ENCODE results near the gene MRPL32.
A peak's percentile ranks its signal among the peaks of the same experiment; 100 is the strongest.

The MRPL32 gene

DNA sequence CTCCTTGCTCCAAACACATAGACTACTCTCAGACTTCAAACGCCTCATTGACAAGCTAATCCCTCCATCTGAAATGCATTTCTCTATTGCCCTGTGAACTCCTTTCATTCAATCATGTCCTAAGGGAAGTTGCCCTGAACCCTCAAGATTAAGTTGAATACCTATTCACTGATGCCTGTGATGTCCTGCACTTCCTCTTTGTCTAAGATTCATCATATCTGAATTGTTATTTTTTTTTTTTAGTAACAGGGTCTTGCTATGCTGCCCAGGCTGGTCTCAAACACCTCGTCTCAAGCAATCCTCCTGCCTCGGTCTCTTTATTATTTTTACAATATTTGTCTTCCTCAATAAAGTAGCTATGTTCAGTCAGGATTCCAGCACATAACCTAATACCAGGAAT lies 3.4 kb upstream of the MRPL32 start:
- ATAC-seq, result no peak

DNA sequence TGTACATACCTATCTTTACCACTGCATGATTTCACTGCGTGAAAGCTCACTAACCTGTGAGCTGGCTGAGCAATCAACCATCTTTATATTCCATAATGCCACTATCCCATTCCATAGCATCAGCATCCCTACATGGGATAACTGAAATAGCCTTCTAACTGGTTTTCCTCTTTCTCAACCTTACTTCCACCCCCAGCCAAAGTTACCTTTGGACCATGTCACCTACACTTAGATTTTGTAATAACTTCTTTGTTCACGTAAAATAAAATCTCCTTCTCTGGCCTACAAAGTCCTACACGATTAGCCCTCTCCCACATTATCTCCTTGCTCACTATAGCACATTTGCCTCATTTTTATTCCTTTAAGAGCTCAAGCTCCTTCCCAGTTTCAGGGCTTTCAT lies 2.7 kb upstream of the MRPL32 start:
- ATAC-seq, result no peak

DNA sequence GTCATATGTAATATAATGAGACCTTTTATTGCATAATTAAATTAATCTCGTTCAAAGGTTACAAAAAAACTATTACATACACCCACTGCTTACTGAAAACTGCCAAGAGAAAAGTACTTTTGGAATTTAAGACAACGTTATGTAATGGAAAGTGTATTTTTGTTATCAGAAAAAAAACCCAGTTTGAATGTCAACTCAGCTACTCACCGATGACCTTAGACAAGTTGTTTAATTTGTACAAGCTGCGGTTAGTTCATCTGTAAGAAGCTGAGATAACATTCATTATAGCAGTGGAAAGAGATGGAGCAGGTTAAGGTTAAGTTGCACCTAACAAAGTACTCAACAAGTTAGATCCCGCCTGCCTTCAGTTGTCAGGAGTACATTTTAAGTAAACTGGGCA lies 1.3 kb upstream of the MRPL32 start:
- no peak for ATAC-seq

GRCh38 chr7:42931447-42931833 lies 736 bp upstream of the MRPL32 start:
- peak; percentile 4 to 8 for ATAC-seq

DNA sequence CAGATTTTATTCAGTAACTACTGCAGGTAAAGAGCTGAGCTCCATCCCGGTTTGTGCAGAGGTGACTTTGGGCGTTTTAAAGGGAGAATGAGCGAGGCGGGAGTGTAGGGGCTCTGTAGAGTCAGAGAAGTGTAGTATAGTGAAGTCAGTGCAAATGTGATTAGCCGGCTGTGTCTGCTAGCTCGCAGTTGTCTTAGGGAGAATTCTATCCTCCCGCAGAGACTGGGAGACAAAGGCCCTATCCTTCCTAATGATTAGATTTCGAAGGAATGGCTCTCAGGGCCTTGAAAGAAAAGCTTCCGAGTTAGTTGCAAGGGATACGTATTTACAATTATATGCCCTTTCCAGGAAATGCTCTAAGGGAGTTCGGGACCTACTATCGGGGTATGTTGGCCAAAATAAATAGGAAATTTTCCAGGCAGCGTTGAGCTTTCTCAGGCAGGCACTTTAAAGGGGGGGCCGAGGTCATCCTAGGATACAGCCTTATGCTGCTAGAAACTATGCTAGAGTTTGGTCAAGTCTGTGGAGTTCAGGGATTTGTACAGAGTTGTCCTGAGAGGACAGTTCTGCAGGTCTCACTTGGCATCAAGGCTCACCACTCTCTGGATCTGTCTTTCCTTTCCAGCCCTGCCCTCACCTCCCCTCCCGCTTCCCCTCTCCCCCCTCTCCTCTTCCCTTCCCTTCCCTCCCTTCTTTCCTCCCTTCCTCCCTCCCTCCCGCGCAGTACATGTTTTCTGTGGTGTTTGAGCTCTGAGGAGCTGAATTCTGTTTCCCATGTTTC lies 825 bp downstream of the MRPL32 start:
- no peak for ATAC-seq

- ATAC-seq, result no peak
Measured at GRCh38 chr7:42934291-42934690, 2.1 kb downstream of the MRPL32 start.

- ATAC-seq, result no peak
Measured at GRCh38 chr7:42935861-42936260, 3.7 kb downstream of the MRPL32 start.

DNA sequence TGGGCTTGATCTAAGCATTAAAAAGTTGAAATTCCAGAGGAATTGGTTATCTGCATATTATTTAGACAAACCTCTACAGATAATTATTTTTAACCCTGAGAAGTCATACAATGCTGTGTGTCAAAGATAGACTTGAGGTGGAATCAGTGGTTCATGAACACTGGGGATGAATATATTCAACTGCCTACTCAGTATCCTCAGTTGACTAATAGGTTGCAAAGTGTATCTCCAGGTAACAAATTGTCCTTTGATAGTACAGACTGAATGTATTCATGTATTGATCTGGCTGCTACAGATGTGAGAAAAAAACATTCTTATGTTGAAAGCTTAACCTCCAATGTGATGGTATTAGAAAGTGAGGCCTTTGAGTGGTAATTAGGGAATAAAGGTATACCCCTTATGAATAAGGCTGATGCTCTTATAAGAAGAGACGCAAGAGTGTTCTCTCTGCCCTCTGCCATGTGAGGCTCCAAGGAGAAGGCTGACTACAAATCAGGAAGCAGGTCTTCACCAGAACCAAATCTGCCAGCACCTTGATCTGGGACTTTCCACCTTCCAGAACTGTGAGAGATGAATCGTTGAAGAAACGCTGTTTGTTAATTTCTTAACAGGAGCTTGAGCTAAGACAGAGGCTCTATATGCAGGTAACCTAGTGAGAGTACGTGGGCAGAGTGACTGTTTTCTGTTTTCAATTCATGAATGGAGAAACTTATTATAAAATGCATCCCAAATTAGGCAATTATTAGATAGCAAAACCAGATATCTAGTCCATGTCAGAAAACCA lies 7.5 kb downstream of the MRPL32 start:
- ATAC-seq, result peak; percentile 75 to 76

DNA sequence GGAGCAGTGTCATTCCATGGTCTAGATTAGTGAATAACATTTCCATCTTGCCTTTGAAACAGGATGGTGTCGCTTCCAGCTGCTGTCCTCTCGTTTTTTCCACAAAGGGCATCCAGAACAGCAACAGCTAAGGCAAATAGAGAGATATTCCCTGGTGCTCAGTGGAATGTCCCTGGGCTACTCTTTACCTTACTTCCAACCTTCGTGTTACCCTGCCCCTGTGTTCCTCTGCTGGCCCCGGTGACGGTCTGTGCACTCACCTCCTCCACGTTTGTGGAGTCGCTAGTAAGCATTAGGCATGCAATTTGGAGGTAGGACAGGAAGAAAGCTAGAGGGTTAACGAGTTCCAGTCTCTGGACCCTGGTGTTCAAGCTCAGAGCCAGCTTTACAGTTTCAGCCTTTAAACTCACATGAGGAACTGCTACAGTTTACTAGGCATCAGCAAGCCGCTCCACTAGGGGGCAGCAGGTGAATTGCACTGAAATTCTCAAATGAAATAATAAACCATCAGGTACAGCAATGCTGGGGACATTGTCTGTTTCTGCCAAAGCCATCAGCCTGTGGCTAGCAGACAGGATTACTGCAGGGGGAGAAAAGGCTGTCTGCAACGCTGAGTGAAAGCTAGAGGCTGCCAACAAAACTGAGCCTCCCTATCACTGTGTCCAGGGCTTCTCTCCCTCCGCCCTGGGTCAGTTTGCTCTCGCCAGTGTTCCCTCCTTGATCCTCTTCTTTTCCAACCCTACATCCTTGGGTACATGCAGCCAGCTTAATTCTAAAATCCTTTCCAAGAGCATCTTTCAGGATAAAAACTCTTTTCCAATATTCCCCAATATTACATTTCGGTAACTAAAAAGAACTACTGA lies 9.0 kb downstream of the MRPL32 start:
- ATAC-seq, result no peak

GRCh38 chr7:42945821-42946626 lies 13.8 kb downstream of the MRPL32 start:
- no peak for ATAC-seq

DNA sequence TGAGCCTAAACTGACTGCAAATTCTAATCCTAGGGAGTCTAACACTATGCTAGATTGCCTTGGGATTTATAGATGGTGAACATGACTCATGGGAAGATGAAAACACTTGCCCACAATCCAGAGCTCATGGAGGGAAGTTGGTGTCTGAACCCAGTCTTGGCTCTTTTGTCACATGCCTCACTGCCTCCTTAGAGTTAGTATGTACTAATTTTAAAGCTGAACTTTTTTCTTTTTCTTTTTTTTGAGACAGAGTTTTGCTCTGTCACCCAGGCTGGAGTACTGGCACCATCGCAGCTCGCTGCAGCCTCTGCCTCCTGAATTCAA lies 14.4 kb downstream of the MRPL32 start:
- no peak for ATAC-seq

DNA sequence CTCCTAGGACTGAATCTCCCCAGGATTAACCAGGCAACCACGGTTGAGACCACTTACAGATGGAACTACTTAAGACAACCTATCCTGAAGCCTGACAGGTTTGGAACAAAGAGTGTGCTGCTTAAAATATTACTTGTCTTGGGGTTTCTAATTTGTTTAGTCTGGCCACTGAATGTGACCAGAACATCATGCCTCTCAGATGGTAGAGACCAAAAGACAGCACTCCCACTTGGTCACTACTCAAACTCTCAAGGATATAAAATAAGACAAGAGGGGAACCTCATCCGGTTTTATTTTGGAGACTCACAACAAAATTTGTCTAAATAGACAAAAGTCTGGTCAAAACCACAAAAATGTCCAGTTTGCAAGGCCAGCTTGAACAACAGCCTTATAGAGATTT lies 15.3 kb downstream of the MRPL32 start:
- ATAC-seq, result no peak

DNA sequence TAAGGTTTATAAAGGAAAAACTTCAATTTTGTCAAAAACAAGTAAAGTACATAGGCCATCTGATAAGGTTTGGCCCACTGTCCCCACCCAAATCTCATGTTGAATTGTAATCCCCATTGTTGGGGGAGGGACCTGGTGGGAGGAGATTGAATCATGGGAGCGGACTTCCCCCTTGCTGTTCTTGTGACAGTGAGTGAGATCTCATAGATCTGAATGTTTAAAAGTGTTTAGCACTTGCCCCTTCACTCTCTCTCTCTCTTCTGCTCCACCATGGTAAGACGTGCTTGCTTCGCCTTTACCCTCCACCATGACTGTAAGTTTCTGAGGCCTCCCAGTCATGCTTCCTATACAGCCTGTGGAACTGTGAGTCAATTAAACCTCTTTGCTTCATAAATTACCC lies 18.2 kb downstream of the MRPL32 start:
- no peak for ATAC-seq

DNA sequence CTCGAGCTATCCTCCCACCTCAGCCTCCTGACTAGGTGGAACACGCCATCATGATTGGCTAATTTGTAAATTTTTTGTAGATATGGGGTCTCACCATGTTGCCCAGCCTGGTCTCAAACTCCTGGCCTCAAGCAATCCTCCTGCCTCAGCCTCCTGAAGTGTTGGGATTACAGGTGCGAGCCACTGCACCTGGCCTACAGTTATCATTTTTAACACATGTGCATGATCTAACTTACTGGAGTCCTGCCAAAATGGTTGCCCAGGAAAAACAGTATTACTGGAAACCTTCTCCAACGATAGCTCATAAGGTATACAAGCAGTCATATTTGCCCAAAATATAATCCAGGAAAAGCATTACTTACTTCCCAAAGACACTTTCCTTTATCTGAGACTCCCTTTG lies 20.2 kb downstream of the MRPL32 start:
- no peak for ATAC-seq

DNA sequence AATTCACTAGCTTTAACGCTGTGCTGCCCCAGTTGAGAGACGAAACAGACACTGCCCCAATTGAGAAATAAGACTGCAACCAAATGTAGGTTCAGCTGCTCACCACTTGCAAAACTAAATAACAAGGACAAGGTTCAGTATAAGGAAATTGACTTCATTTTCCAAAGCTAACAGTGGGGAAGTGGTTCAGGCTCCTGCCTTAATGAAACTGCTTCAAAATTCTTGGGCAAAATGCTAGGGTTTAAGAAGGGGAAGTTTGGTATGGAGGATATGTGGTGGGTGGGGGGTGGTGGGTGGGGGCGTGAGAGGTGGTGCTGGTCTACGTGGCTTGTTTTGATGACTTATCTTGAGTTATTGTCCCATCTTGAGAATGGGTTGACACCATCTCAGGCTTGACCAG lies 21.8 kb downstream of the MRPL32 start:
- ATAC-seq, result no peak

DNA sequence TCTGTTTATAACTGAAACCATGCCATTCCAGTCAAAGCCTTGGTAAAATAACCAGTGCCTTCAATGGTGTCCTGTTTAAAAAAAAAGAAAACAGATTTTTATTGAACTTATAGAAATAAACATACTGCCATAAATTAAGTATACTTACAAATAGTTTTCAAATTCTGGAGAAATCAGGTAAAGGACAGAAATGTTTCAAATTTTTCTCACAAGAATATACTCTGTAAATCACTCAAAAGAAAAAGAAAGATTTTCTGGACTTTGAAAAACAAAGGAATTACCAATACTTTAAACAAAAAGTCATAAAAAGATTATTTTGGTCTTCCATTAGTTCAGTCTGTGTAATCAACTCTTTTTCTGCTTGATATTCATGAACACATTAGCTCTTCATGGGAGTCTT lies 23.9 kb downstream of the MRPL32 start:
- no peak for ATAC-seq

DNA sequence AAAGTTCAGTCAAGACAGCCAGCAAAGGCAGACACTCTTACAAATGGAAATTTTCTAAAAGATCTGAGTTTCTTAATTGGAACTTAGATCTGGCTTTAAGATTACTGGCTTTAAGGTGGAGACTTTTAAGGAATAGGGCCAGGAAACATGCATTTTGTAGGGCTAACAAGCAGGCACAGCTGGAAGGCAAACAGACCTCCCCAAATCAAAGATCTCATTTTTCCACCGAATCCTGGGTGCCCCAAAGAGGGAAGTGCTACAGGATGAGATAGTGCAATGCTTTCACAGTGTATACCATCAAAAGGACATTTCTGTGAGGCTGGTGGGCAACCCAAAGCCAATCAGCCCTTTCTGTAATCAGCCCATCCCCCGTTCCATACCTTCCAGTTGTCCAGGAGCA lies 27.4 kb downstream of the MRPL32 start:
- no peak for ATAC-seq

GRCh38 chr7:42960762-42961161 lies 28.6 kb downstream of the MRPL32 start:
- ATAC-seq, result no peak

DNA sequence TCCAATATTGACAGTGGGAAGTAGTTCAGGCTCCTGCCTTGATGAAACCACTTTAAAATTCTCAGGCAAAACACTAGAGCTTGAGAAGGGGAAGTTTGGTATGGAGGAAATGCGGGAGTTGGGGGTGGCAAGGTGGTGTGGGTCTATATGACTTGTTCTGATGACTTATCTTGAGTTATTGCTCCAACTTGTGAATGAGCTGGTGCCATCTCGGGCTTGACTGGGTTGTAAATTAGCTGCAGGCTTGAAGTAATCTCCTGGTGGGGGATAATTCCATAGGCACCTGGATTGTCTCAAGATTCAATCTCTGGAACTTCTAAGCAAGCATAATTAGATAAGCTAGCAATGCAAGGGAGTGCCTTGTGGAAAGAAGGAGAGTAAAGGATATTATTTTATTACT lies 29.0 kb downstream of the MRPL32 start:
- no peak for ATAC-seq

GRCh38 chr7:42964293-42964692 lies 32.1 kb downstream of the MRPL32 start:
- ATAC-seq, result no peak

GRCh38 chr7:42964849-42965805 lies 33.0 kb downstream of the MRPL32 start:
- peak in 1 of 2 donors; percentile 33 for ATAC-seq
